ENCODE results near the gene HRG.

Gene HRG

GRCh38 chr3:186639778-186640472, 25.9 kb upstream of the HRG start, which contains the start of gene FETUB:
Gene FETUB, plus strand, starts transcription at chr3:186640399. Its CDS starts 62 bp downstream, at chr3:186640461.
- DNase-seq, result no peak

- DNase-seq, result no peak
Observed at GRCh38 chr3:186640473-186640818, 25.4 kb upstream of the HRG start.

GRCh38 chr3:186640929-186641328, 24.9 kb upstream of the HRG start:
- DNase-seq, result no peak

- no peak for DNase-seq
Observed at GRCh38 chr3:186642014-186642413, 23.8 kb upstream of the HRG start.

GRCh38 chr3:186643493-186643892, 22.3 kb upstream of the HRG start:
- no peak for DNase-seq

GRCh38 chr3:186644683-186645082, 21.1 kb upstream of the HRG start:
- no peak for DNase-seq

GRCh38 chr3:186646106-186646505, 19.7 kb upstream of the HRG start:
- DNase-seq, result no peak

GRCh38 chr3:186646841-186647240, 19.0 kb upstream of the HRG start:
- DNase-seq, result no peak

GRCh38 chr3:186648851-186649250, 17.0 kb upstream of the HRG start:
- no peak for DNase-seq

GRCh38 chr3:186651678-186652215, 14.1 kb upstream of the HRG start:
- no peak for DNase-seq

GRCh38 chr3:186653080-186653707, 12.6 kb upstream of the HRG start:
- DNase-seq, result no peak

- DNase-seq, result no peak
Observed at GRCh38 chr3:186653984-186654383, 11.8 kb upstream of the HRG start.

- no peak for DNase-seq
Observed at GRCh38 chr3:186663361-186664118, 2.3 kb upstream of the HRG start.

- no peak for DNase-seq
Observed at GRCh38 chr3:186664119-186664495, 1.7 kb upstream of the HRG start.

- no peak for DNase-seq
Observed at GRCh38 chr3:186664506-186664905, 1.3 kb upstream of the HRG start.

- DNase-seq, result no peak
Observed at GRCh38 chr3:186668426-186668825, 2.6 kb downstream of the HRG start.

GRCh38 chr3:186669378-186670084, 3.7 kb downstream of the HRG start:
- no peak for DNase-seq

GRCh38 chr3:186670155-186670554, 4.3 kb downstream of the HRG start:
- DNase-seq, result no peak

- DNase-seq, result no peak
Observed at GRCh38 chr3:186671051-186671450, 5.2 kb downstream of the HRG start.

GRCh38 chr3:186678604-186679003, 12.8 kb downstream of the HRG start:
- no peak for DNase-seq

GRCh38 chr3:186679151-186679550, 13.3 kb downstream of the HRG start:
- DNase-seq, result no peak

GRCh38 chr3:186680869-186681268, 15.1 kb downstream of the HRG start:
- no peak for DNase-seq

- no peak for DNase-seq
Observed at GRCh38 chr3:186682812-186683211, 17.0 kb downstream of the HRG start.

All from NCI-H748 treated with DMSO at 0.1 percent for 48 hours (cell line).